Epithelial cell of alveolus of lung (primary cell): ENCODE results near the gene ATP13A2. TPM values are rescaled to one million over a fixed set of nuclear protein-coding genes. Genes with fewer than 3 reads are reported as not detected.

Source experiments
- total RNA-seq: library from RNA; depleted of rRNA; stranded (reverse); fragments of >200 nt; gene quantifications from 2 replicates; pipeline ENCODE4 v1.2.1, GENCODE V29; 2015

ATP13A2 gene, protein sequence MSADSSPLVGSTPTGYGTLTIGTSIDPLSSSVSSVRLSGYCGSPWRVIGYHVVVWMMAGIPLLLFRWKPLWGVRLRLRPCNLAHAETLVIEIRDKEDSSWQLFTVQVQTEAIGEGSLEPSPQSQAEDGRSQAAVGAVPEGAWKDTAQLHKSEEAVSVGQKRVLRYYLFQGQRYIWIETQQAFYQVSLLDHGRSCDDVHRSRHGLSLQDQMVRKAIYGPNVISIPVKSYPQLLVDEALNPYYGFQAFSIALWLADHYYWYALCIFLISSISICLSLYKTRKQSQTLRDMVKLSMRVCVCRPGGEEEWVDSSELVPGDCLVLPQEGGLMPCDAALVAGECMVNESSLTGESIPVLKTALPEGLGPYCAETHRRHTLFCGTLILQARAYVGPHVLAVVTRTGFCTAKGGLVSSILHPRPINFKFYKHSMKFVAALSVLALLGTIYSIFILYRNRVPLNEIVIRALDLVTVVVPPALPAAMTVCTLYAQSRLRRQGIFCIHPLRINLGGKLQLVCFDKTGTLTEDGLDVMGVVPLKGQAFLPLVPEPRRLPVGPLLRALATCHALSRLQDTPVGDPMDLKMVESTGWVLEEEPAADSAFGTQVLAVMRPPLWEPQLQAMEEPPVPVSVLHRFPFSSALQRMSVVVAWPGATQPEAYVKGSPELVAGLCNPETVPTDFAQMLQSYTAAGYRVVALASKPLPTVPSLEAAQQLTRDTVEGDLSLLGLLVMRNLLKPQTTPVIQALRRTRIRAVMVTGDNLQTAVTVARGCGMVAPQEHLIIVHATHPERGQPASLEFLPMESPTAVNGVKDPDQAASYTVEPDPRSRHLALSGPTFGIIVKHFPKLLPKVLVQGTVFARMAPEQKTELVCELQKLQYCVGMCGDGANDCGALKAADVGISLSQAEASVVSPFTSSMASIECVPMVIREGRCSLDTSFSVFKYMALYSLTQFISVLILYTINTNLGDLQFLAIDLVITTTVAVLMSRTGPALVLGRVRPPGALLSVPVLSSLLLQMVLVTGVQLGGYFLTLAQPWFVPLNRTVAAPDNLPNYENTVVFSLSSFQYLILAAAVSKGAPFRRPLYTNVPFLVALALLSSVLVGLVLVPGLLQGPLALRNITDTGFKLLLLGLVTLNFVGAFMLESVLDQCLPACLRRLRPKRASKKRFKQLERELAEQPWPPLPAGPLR
- total RNA-seq, result 12.7 and 61.2 TPM in 2 replicates

DNA sequence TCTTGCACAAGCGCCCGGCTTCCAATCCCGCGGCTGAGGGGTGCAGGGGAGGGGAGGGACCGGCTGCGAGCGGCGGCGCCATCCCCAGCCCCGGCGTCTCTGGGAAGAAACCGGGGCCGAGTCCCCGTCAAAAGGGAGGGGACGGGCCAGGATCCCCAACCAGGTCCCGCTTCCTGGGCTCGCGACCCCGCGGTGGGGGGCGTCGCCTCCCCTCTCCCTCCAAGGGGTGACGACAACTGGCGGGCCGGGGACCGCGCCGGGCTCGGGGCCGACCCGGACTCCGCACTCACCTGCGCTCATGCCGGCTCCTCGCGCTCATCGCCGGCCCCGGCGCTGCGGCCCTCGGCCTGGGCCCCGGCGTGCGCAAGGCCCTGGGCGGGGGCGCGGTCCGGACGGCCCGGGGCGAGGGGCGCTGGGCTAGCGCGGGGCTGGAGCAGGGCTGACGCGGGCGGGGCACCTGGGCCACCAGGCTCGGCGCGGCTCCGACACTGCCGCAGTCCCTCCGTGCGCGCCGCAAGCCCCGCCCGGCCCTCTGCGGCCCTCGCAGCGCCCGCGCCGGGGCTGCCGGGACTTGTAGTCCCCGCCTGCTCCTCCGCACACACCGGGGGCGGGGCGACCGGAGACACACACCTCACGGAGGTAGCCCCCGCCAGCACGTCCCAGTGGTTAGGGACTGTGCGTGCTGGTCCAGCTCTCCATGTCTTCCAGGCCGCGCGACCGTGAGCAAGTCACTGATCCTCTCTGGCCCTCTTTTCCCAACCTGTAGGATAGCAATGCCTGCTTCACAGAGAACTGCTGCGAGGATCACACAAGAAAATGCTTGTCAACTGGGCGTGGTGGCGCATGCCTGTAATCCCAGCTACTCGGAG lies at the start of gene ATP13A2:
Gene ATP13A2, minus strand, starts transcription at position 490 of the 869 bp plus-strand sequence. Its CDS starts 190 bp downstream, at position 300.

DNA sequence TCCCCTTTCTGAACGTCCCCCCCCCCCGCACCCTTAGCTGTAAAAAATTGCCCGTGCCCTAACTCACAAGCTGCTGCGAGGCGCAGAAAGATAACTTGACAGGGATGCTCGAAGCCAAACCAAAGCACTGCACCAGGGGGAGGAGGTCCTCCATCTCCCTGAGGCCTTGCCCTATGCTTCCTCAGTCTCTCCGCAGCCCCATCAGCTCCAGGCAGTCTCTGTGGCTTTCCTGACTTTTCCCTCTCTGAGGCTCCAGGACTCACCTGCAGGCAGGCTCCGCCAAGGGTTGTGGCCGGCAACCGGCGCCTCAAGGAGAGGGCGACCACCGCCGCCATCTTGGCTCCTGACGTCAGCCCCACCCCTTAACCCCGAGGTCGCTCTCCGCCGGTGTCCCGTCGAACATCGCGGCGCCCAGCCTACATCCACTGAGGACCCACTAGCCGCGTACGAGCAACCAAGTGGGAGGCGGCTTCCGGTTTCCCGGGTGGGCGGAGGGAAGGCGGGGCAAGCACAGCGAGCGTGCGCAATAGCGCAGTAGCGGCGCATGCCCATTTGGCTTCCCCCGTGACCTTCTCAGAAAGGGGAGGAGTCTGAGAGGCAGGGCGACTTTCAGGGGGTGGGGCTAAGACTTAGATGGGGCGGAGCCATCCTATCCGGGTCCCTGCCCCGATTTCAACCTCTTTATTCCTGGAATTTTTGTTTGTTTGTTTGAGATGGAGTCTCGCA lies 42.1 kb upstream of the ATP13A2 start, which contains the start of gene SDHB:
Gene SDHB, minus strand, starts transcription at position 348 of the 726 bp plus-strand sequence. Its CDS starts 13 bp downstream, at position 335.

DNA sequence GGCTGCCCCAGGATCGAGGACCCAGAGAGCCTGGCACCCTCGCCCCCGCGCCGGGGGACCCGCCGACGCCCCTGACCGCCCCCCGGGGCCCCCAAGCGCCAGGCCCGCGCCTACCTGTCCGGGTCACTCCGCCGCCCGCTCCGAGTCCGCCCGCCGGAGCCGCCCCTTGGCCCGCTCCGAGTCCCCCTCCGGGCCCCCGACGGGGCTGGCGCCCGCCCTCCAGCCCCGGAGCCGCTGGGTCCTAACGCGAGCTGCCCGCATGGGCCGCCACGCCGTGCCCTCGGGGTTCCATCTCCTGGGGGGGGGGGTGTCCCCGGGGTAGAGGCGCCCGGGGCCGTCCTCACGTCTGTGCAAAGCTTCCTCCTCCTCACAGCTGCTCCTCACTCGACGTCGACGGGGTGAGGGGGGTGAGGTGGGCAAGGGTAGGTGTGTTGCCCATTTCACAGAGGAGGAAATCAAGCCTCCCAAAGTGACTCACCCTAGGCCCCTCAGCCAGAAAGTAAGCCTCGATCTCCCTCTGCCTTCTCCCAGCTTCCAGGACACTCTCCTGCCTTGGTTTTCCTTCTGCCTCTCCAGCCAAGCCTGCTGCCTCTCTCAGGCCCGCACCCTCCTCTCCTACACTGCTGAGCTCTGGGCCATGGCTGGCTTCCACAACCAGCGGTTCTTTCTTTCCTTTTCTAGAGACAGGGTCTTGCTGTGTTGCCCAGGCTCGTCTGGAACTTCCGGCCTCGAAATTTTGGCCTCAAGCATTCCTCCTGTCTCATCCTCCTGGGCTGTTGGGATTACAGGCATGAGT lies 31.1 kb downstream of the ATP13A2 start, which contains the start of gene MFAP2:
Gene MFAP2, minus strand, starts transcription at position 148 of the 796 bp plus-strand sequence. CDS start 2,347 bp downstream, outside the sequence.

Other genes starting within 250 kb of the ATP13A2 start
- under 0.01 TPM in 2 replicates for gene RNU1-2, start 115.9 kb downstream of the ATP13A2 start, total RNA-seq
- 5.3 and 11.8 TPM in 2 replicates for gene CROCC, start 90.0 kb downstream of the ATP13A2 start, total RNA-seq
- 35.5 and 108 TPM in 2 replicates for gene MFAP2, start 31.3 kb downstream of the ATP13A2 start, total RNA-seq
- gene SDHB, start 42.1 kb upstream of the ATP13A2 start, total RNA-seq, result 89.2 and 111 TPM in 2 replicates
- gene PADI2, start 107.5 kb upstream of the ATP13A2 start, total RNA-seq, result 1.6 and 2.3 TPM in 2 replicates
- not detected in 2 replicates for gene PADI1, start 193.2 kb upstream of the ATP13A2 start, total RNA-seq
- gene PADI3, start 237.2 kb upstream of the ATP13A2 start, total RNA-seq, result not detected in 2 replicates